Caco-2 (cell line): ENCODE data around the gene SLC43A1. TPM values are rescaled to one million over a fixed set of nuclear protein-coding genes. Genes with fewer than 3 reads are reported as not detected.
A peak's percentile ranks its signal among the peaks of the same experiment; 100 is the strongest.

Source experiments
- BruUV-seq: library from RNA; stranded (reverse); fragments of 400-500 nt; replicated peaks from 2 replicates; lab custom pipeline; 2021; lab: Mats Ljungman, UMichigan
- CTCF ChIA-PET: fragments of 300-600 bp; sonication (Branson Sonifier 250); formaldehyde crosslinking; loops from one replicate; lab custom pipeline; 2022; ENCODE audit warnings: antibody characterized with exemption; lab: Charles Lee
- POLR2A ChIA-PET: fragments of 300-600 bp; sonication (Branson Sonifier 250); formaldehyde crosslinking; loops from one replicate; lab custom pipeline; 2022; ENCODE audit warnings: antibody characterized with exemption; lab: Charles Lee
- DNase-seq, 2 experiments: peaks; one replicate each; pipeline versions ENCODE4 v3.0.0 to v3.0.0-alpha.2; 2020 to 2022
- H3K27me3 ChIP-seq: replicated peaks from 2 replicates; pipeline ENCODE4 v1.6.0; 2011; ENCODE audit warnings: low read length; ENCODE audit not compliant: control insufficient read depth, insufficient read depth
- H3K36me3 ChIP-seq: 2 replicates; pipeline ENCODE4 v1.5.1; 2011; ENCODE audit warnings: low read length; ENCODE audit not compliant: control insufficient read depth, insufficient read depth
- H3K4me1 ChIP-seq: fragments of 250-450 bp; sonication (Bioruptor Pico); 2 replicates; pipeline ENCODE4 v1.5.1; 2020; ENCODE audit warnings: mild to moderate bottlenecking
- H3K4me3 ChIP-seq: 2 replicates; pipeline ENCODE4 v1.5.1; 2011; ENCODE audit warnings: low read depth, mild to moderate bottlenecking, control low read depth, low read length
- H3K9me3 ChIP-seq: fragments of 250-450 bp; sonication (Bioruptor Pico); 2 replicates; pipeline ENCODE4 v1.5.1; 2020; ENCODE audit warnings: mild to moderate bottlenecking, moderate library complexity
- H3K27ac Mint-ChIP-seq: one replicate; pipeline ENCODE4 v1.8.0; 2022; ENCODE audit warnings: mixed read lengths; ENCODE audit not compliant: unreplicated experiment
- H3K27me3 Mint-ChIP-seq: one replicate; pipeline ENCODE4 v1.8.0; 2022; ENCODE audit warnings: mixed read lengths; ENCODE audit not compliant: insufficient read depth, unreplicated experiment
- H3K36me3 Mint-ChIP-seq: one replicate; pipeline ENCODE4 v1.8.0; 2022; ENCODE audit warnings: mild to moderate bottlenecking, mixed read lengths; ENCODE audit not compliant: insufficient read depth, unreplicated experiment
- H3K4me1 Mint-ChIP-seq: one replicate; pipeline ENCODE4 v1.8.0; 2022; ENCODE audit warnings: low read depth, mixed read lengths; ENCODE audit not compliant: unreplicated experiment
- H3K4me3 Mint-ChIP-seq: one replicate; pipeline ENCODE4 v1.8.0; 2022; ENCODE audit warnings: mild to moderate bottlenecking, moderate library complexity, mixed read lengths; ENCODE audit not compliant: unreplicated experiment
- H3K9me3 Mint-ChIP-seq: one replicate; pipeline ENCODE4 v1.8.0; 2022; ENCODE audit warnings: mixed read lengths; ENCODE audit not compliant: unreplicated experiment
- CTCF ChIP-seq, 2 experiments: fragments of 200-600 bp in 1 of 2; IDR thresholded peaks; 1 replicate in 1 of 2; 2 replicates in 1 of 2; pipeline versions ENCODE4 v1.5.1 to v1.8.0; 2011 to 2022; ENCODE audit warnings: antibody characterized with exemption in 1 of 2, control low read depth in 1 of 2, inconsistent platforms in 1 of 2, low read depth in 1 of 2, low read length in 1 of 2, mild to moderate bottlenecking in 1 of 2, moderate library complexity in 1 of 2; ENCODE audit not compliant: insufficient read depth in 1 of 2, severe bottlenecking in 1 of 2, unreplicated experiment in 1 of 2
- intact Hi-C: fragments of 100-400 bp; cut with micrococcal nuclease; formaldehyde crosslinking; loops from one replicate; pipeline ENCODE4 v1.10.0; 2022; ENCODE audit not compliant: unreplicated experiment
- total RNA-seq: library from RNA; stranded (reverse); gene quantifications from 2 replicates; pipeline ENCODE4 v1.2.3, GENCODE V29; 2022

Gene SLC43A1
- total RNA-seq, 1 experiment from 2014 or later: 71.7 TPM

GRCh38 chr11:57444362-57445121 is 71.0 kb downstream of the SLC43A1 start:
- Mint-ChIP-seq H3K27ac (peak overlapping the region; percentile 49), H3K9me3 (peaks cover 11% of the 10 kb centered on the region), H3K27me3 (no peaks in the 10 kb centered on the region), H3K4me3 (no peak overlapping the region), H3K4me1 (peaks cover 10% of the 10 kb centered on the region), H3K36me3 (no peaks in the 10 kb centered on the region)
- H3K4me1 ChIP-seq: peaks cover 7% of the 10 kb centered on the region
- ChIA-PET CTCF (no interaction called here), POLR2A (no interaction called here)
- H3K27me3 ChIP-seq: no peaks in the 10 kb centered on the region
- no TSS peak for BruUV-seq
- H3K36me3 ChIP-seq: no peaks in the 10 kb centered on the region
- no peak for TF ChIP-seq CTCF (IDR thresholded peaks at IDR 0.05; ENCODE audit: insufficient read depth in 1 of 2, low read depth in 1 of 2, low read length in 1 of 2, severe bottlenecking in 1 of 2, unreplicated experiment in 1 of 2)
- no peak overlapping the region for H3K4me3 ChIP-seq
- H3K9me3 ChIP-seq: no peaks in the 10 kb centered on the region
- intact Hi-C loops: loop anchor here (5.0 kb wide), 1 partner anchor 42 kb away; no protein-coding TSS in a partner anchor
- no peak for DNase-seq

- no peaks in the 10 kb centered on the region for H3K9me3 Mint-ChIP-seq
- Histone ChIP-seq H3K9me3 (no peaks in the 10 kb centered on the region), H3K27me3 (no peaks in the 10 kb centered on the region), H3K36me3 (no peaks in the 10 kb centered on the region), H3K4me3 (no peak overlapping the region), H3K4me1 (peaks cover 7% of the 10 kb centered on the region)
- H3K4me3 Mint-ChIP-seq: no peak overlapping the region
- POLR2A ChIA-PET: no interaction called here
- H3K27me3 Mint-ChIP-seq: no peaks in the 10 kb centered on the region
- no peak for TF ChIP-seq CTCF (IDR thresholded peaks at IDR 0.05; ENCODE audit: insufficient read depth in 1 of 2, low read depth in 1 of 2, low read length in 1 of 2, severe bottlenecking in 1 of 2, unreplicated experiment in 1 of 2)
- H3K36me3 Mint-ChIP-seq: no peaks in the 10 kb centered on the region
- CTCF ChIA-PET: interaction anchor here (0.7 kb wide), 1 partner anchor 20 kb away, joined by 3 read pairs; the partner anchor contains the start of gene RTN4RL2
- intact Hi-C loops: no loop called here
- H3K27ac Mint-ChIP-seq: no peak overlapping the region
- peaks cover 16% of the 10 kb centered on the region for H3K4me1 Mint-ChIP-seq
- DNase-seq: no peak
- no TSS peak for BruUV-seq
Observed at GRCh38 chr11:57440744-57441414, 74.6 kb downstream of the SLC43A1 start.

GRCh38 chr11:57439786-57440185 is 75.7 kb downstream of the SLC43A1 start:
- intact Hi-C loops: no loop called here
- H3K27me3 Mint-ChIP-seq: no peaks in the 10 kb centered on the region
- Histone ChIP-seq H3K27me3 (no peaks in the 10 kb centered on the region), H3K4me3 (no peak overlapping the region), H3K9me3 (no peaks in the 10 kb centered on the region), H3K4me1 (peaks cover 11% of the 10 kb centered on the region), H3K36me3 (no peaks in the 10 kb centered on the region)
- DNase-seq: no peak
- no peaks in the 10 kb centered on the region for H3K36me3 Mint-ChIP-seq
- H3K4me1 Mint-ChIP-seq: peaks cover 16% of the 10 kb centered on the region
- POLR2A ChIA-PET: no interaction called here
- H3K4me3 Mint-ChIP-seq: no peak overlapping the region
- no TSS peak for BruUV-seq
- CTCF ChIA-PET: interaction anchor here (1.7 kb wide), 1 partner anchor 94 kb away, joined by 3 read pairs; no protein-coding TSS in a partner anchor
- no peak overlapping the region for H3K27ac Mint-ChIP-seq
- no peak for TF ChIP-seq CTCF (IDR thresholded peaks at IDR 0.05; ENCODE audit: insufficient read depth in 1 of 2, low read depth in 1 of 2, low read length in 1 of 2, severe bottlenecking in 1 of 2, unreplicated experiment in 1 of 2)
- no peaks in the 10 kb centered on the region for H3K9me3 Mint-ChIP-seq
